PC-3 (cell line): Measurements from ENCODE around the gene IP6K3. TPM values are rescaled to one million over a fixed set of nuclear protein-coding genes. Genes with fewer than 3 reads are reported as not detected.

Experiments
- ATAC-seq: fragments of 200-7000 bp; cut with Tn5 transposase; 2 replicates; pipeline ENCODE4 v1.9.1; 2020; ENCODE audit warnings: mild to moderate bottlenecking, moderate library complexity
- BruUV-seq: library from RNA; stranded (reverse); fragments of 400-500 nt; replicated peaks from 2 replicates; lab custom pipeline; 2021; lab: Mats Ljungman, UMichigan
- CTCF ChIA-PET: fragments of 300-600 bp; sonication (Branson Sonifier 250); formaldehyde crosslinking; loops from one replicate; lab custom pipeline; 2022; ENCODE audit warnings: antibody characterized with exemption; lab: Charles Lee
- POLR2A ChIA-PET: fragments of 300-600 bp; sonication (Branson Sonifier 250); formaldehyde crosslinking; loops from one replicate; lab custom pipeline; 2022; ENCODE audit warnings: antibody characterized with exemption; ENCODE audit not compliant: unreplicated experiment; lab: Charles Lee
- DNase-seq: peaks from one replicate; pipeline ENCODE4 v3.0.0-alpha.2; 2015
- H2AFZ ChIP-seq: fragments of 300-600 bp; sonication (generic); 2 replicates; pipeline ENCODE4 v1.6.0; 2016; ENCODE audit warnings: antibody characterized with exemption, low read length
- H3F3A ChIP-seq: fragments of 300-600 bp; sonication (generic); one replicate; pipeline ENCODE4 v1.6.0; 2017; ENCODE audit warnings: antibody characterized with exemption, low read length, control low read depth, mild to moderate bottlenecking; ENCODE audit not compliant: unreplicated experiment
- H3K27ac ChIP-seq: fragments of 300-600 bp; sonication (generic); 2 replicates; pipeline ENCODE4 v1.5.1; 2016; ENCODE audit warnings: mild to moderate bottlenecking, low read length
- H3K27me3 ChIP-seq: fragments of 300-600 bp; sonication (generic); 2 replicates; pipeline ENCODE4 v1.6.1; 2016; ENCODE audit warnings: low read length, mixed read lengths
- H3K36me3 ChIP-seq: fragments of 300-600 bp; sonication (generic); 2 replicates; pipeline ENCODE4 v1.6.1; 2016; ENCODE audit warnings: low read depth, mixed run types, low read length, mixed read lengths
- H3K4me1 ChIP-seq: fragments of 300-600 bp; sonication (generic); 2 replicates; pipeline ENCODE4 v1.5.1; 2016; ENCODE audit warnings: low read length; ENCODE audit not compliant: insufficient read depth
- H3K4me2 ChIP-seq: fragments of 300-600 bp; sonication (generic); 2 replicates; pipeline ENCODE4 v1.6.0; 2016; ENCODE audit warnings: low read length
- H3K4me3 ChIP-seq: fragments of 300-600 bp; sonication (generic); 2 replicates; pipeline ENCODE4 v1.5.1; 2016; ENCODE audit warnings: mild to moderate bottlenecking, low read length, mixed read lengths
- H3K79me2 ChIP-seq: fragments of 300-600 bp; sonication (generic); 2 replicates; pipeline ENCODE4 v1.6.1; 2017; ENCODE audit warnings: low read length, mixed read lengths
- H3K9ac ChIP-seq: fragments of 300-600 bp; sonication (generic); 2 replicates; pipeline ENCODE4 v1.6.0; 2016; ENCODE audit warnings: mild to moderate bottlenecking, low read length
- H3K9me2 ChIP-seq: fragments of 300-600 bp; sonication (generic); replicated peaks from 2 replicates; pipeline ENCODE4 v1.6.1; 2016; ENCODE audit warnings: mixed run types, low read length, mixed read lengths
- H3K9me3 ChIP-seq: fragments of 300-600 bp; sonication (generic); 2 replicates; pipeline ENCODE4 v1.6.1; 2016; ENCODE audit warnings: low read length, mixed read lengths
- H4K20me1 ChIP-seq: fragments of 300-600 bp; sonication (generic); 2 replicates; pipeline ENCODE4 v1.6.1; 2016; ENCODE audit warnings: low read length, mixed read lengths
- CTCF ChIP-seq: fragments of 300-600 bp; sonication (generic); conservative IDR thresholded peaks from 2 replicates; pipeline ENCODE4 v1.5.1; 2017; ENCODE audit warnings: antibody characterized with exemption, low read depth, mild to moderate bottlenecking, low read length
- EZH2 ChIP-seq: fragments of 300-600 bp; sonication (generic); IDR thresholded peaks from one replicate; pipeline ENCODE4 v1.6.1; 2017; ENCODE audit warnings: antibody characterized with exemption, mild to moderate bottlenecking, low read length; ENCODE audit not compliant: unreplicated experiment
- EZH2phosphoT487 ChIP-seq: fragments of 300-600 bp; sonication (generic); IDR thresholded peaks from 2 replicates; pipeline ENCODE4 v1.6.1; 2018; ENCODE audit warnings: mild to moderate bottlenecking, antibody characterized with exemption, low read length, borderline replicate concordance
- intact Hi-C: fragments of 100-400 bp; cut with micrococcal nuclease; formaldehyde crosslinking; loops from 2 replicates; pipeline ENCODE4 v1.9.0; 2023
- total RNA-seq: library from RNA; depleted of rRNA; stranded (reverse); fragments of >200 nt; gene quantifications from 2 replicates; pipeline ENCODE4 v1.2.3, GENCODE V29; 2014

Gene IP6K3
- total RNA-seq, 1 experiment from 2014 or later: not detected

GRCh38 chr6:33777398-33778388 is 31.0 kb upstream of the IP6K3 start:
- H3K4me3 ChIP-seq: no peak overlapping the region
- CTCF ChIA-PET: no interaction called here
- DNase-seq (no peak), ATAC-seq (no peak)
- no peak overlapping the region for H2AFZ ChIP-seq
- H3K9me3 ChIP-seq: no peaks in the 10 kb centered on the region
- H3K79me2 ChIP-seq: no peaks in the 10 kb centered on the region
- BruUV-seq: no TSS peak
- no peaks in the 10 kb centered on the region for H3K9me2 ChIP-seq
- H3K27me3 ChIP-seq: no peaks in the 10 kb centered on the region
- H4K20me1 ChIP-seq: no peaks in the 10 kb centered on the region; the same call in 1 of the 2 replicates
- peaks cover 18% of the 10 kb centered on the region for H3K4me1 ChIP-seq
- TF ChIP-seq EZH2 (no peak), CTCF (no peak), EZH2phosphoT487 (no peak)
- intact Hi-C loops: no loop called here
- no peak overlapping the region for H3K27ac ChIP-seq
- no peak overlapping the region for H3K9ac ChIP-seq
- H3K4me2 ChIP-seq: no peak overlapping the region
- H3F3A ChIP-seq: no peaks in the 10 kb centered on the region
- H3K36me3 ChIP-seq: peaks cover 67% of the 10 kb centered on the region
- POLR2A ChIA-PET: no interaction called here

GRCh38 chr6:33776764-33777163 is 30.1 kb upstream of the IP6K3 start:
- H3K9ac ChIP-seq: no peak overlapping the region
- H3K9me2 ChIP-seq: no peaks in the 10 kb centered on the region
- no peaks in the 10 kb centered on the region for H3K27me3 ChIP-seq
- CTCF ChIA-PET: no interaction called here
- no peak overlapping the region for H2AFZ ChIP-seq
- DNase-seq: no peak
- H3K36me3 ChIP-seq: peaks cover 60% of the 10 kb centered on the region
- H4K20me1 ChIP-seq: no peaks in the 10 kb centered on the region; the same call in 1 of the 2 replicates
- no peak overlapping the region for H3K27ac ChIP-seq
- intact Hi-C loops: no loop called here
- no peaks in the 10 kb centered on the region for H3K79me2 ChIP-seq
- no TSS peak for BruUV-seq
- H3K4me2 ChIP-seq: no peak overlapping the region
- H3K4me1 ChIP-seq: peaks cover 13% of the 10 kb centered on the region
- H3F3A ChIP-seq: no peaks in the 10 kb centered on the region
- POLR2A ChIA-PET: no interaction called here
- H3K9me3 ChIP-seq: no peaks in the 10 kb centered on the region
- TF ChIP-seq CTCF (no peak), EZH2phosphoT487 (no peak), EZH2 (no peak)
- H3K4me3 ChIP-seq: no peak overlapping the region
- no peak for ATAC-seq

GRCh38 chr6:33776186-33776585 is 29.5 kb upstream of the IP6K3 start:
- DNase-seq: no peak
- Histone ChIP-seq H3K27me3 (no peaks in the 10 kb centered on the region), H3K36me3 (peaks cover 60% of the 10 kb centered on the region), H2AFZ (no peak overlapping the region), H3K4me2 (no peak overlapping the region), H3K9me3 (no peaks in the 10 kb centered on the region), H3K9me2 (no peaks in the 10 kb centered on the region), H4K20me1 (no peaks in the 10 kb centered on the region; the same call in 1 of the 2 replicates), H3K4me1 (peaks cover 7% of the 10 kb centered on the region), H3K27ac (no peak overlapping the region), H3K4me3 (no peak overlapping the region), H3K79me2 (no peaks in the 10 kb centered on the region), H3F3A (no peaks in the 10 kb centered on the region), H3K9ac (no peak overlapping the region)
- BruUV-seq: no TSS peak
- ATAC-seq: no peak
- intact Hi-C loops: no loop called here
- ChIA-PET POLR2A (no interaction called here), CTCF (no interaction called here)
- TF ChIP-seq CTCF (no peak), EZH2phosphoT487 (no peak), EZH2 (no peak)
